RWPE2 (cell line): Measurements from ENCODE around the gene RASD1.

ENCODE experiments used
- ATAC-seq: fragments of 200-7000 bp; cut with Tn5 transposase; 3 replicates; pipeline ENCODE4 v1.9.1; 2021; ENCODE audit warnings: low read depth
- DNase-seq: peaks from one replicate; pipeline ENCODE4 v3.0.0-alpha.2; 2020; ENCODE audit warnings: low spot score
- H3K27ac ChIP-seq: fragments of 450-650 bp; 2 replicates; pipeline ENCODE4 v1.5.1; 2017; ENCODE audit warnings: mild to moderate bottlenecking; ENCODE audit not compliant: poor library complexity, severe bottlenecking
- H3K27me3 ChIP-seq: fragments of 250-450 bp; sonication (Bioruptor Pico); 2 replicates; pipeline ENCODE4 v1.5.1; 2021; ENCODE audit warnings: mild to moderate bottlenecking, moderate library complexity; ENCODE audit not compliant: insufficient read depth, poor library complexity, severe bottlenecking
- H3K36me3 ChIP-seq: fragments of 250-450 bp; sonication (Bioruptor Pico); 2 replicates; pipeline ENCODE4 v1.5.1; 2020; ENCODE audit warnings: low read depth, mild to moderate bottlenecking, moderate library complexity
- H3K4me1 ChIP-seq: fragments of 250-450 bp; sonication (Bioruptor Pico); 2 replicates; pipeline ENCODE4 v1.5.1; 2021; ENCODE audit warnings: mild to moderate bottlenecking, moderate library complexity; ENCODE audit not compliant: insufficient read depth, poor library complexity, severe bottlenecking
- H3K4me3 ChIP-seq: fragments of 250-450 bp; sonication (Bioruptor Pico); 2 replicates; pipeline ENCODE4 v1.5.1; 2021; ENCODE audit warnings: mild to moderate bottlenecking, moderate library complexity; ENCODE audit not compliant: severe bottlenecking
- H3K9me3 ChIP-seq: fragments of 250-450 bp; sonication (Bioruptor Pico); 2 replicates; pipeline ENCODE4 v1.5.1; 2021; ENCODE audit warnings: mild to moderate bottlenecking, moderate library complexity; ENCODE audit not compliant: severe bottlenecking
- CTCF ChIP-seq: fragments of 450-650 bp; IDR thresholded peaks from one replicate; pipeline ENCODE4 v1.5.1; 2017; ENCODE audit warnings: mild to moderate bottlenecking, moderate library complexity; ENCODE audit not compliant: poor library complexity, severe bottlenecking

RASD1 gene

GRCh38 chr17:17513626-17514025 lies 17.4 kb upstream of the RASD1 start:
- Histone ChIP-seq H3K4me3 (no peak overlapping the region), H3K9me3 (no peaks in the 10 kb centered on the region), H3K4me1 (peaks cover 6% of the 10 kb centered on the region), H3K27me3 (no peaks in the 10 kb centered on the region), H3K27ac (no peak overlapping the region), H3K36me3 (no peaks in the 10 kb centered on the region)
- TF ChIP-seq CTCF = no peak
- DNase-seq = peak; percentile 21
- ATAC-seq = no peak

- Histone ChIP-seq H3K27ac (no peak overlapping the region), H3K9me3 (no peaks in the 10 kb centered on the region), H3K4me3 (no peak overlapping the region), H3K36me3 (no peaks in the 10 kb centered on the region), H3K27me3 (no peaks in the 10 kb centered on the region), H3K4me1 (peaks cover 6% of the 10 kb centered on the region)
- TF ChIP-seq CTCF = no peak
- DNase-seq (peak; percentile 34), ATAC-seq (no peak)
Measured at GRCh38 chr17:17512866-17513265, 16.7 kb upstream of the RASD1 start.

- Histone ChIP-seq H3K27me3 (no peaks in the 10 kb centered on the region), H3K4me3 (no peak overlapping the region), H3K9me3 (no peaks in the 10 kb centered on the region), H3K4me1 (peaks cover 6% of the 10 kb centered on the region), H3K36me3 (no peaks in the 10 kb centered on the region), H3K27ac (no peak overlapping the region)
- DNase-seq = peak; percentile 84
- no peak for TF ChIP-seq CTCF
- ATAC-seq = peak; percentile 93
Measured at GRCh38 chr17:17511881-17512858, 16.0 kb upstream of the RASD1 start.

- Histone ChIP-seq H3K4me3 (no peak overlapping the region), H3K27ac (no peak overlapping the region), H3K27me3 (no peaks in the 10 kb centered on the region), H3K9me3 (no peaks in the 10 kb centered on the region), H3K36me3 (no peaks in the 10 kb centered on the region), H3K4me1 (peaks cover 6% of the 10 kb centered on the region)
- ATAC-seq (no peak), DNase-seq (peak; percentile 55)
- no peak for TF ChIP-seq CTCF
Measured at GRCh38 chr17:17511293-17511741, 15.1 kb upstream of the RASD1 start.
